Fibroblast of lung (primary cell): ENCODE data around the gene ASAP3. TPM values are rescaled to one million over a fixed set of nuclear protein-coding genes. Genes with fewer than 3 reads are reported as not detected.

Source experiments
- DNase-seq, 2 donors: peaks; one replicate each; pipeline versions ENCODE4 v3.0.0 to v3.0.0-alpha.2; 2010; ENCODE audit warnings: low read depth in 2 of 2
- H2AFZ ChIP-seq: 2 replicates; pipeline ENCODE4 v1.5.1; 2012; ENCODE audit warnings: low read length, control low read depth, inconsistent platforms
- H3K27ac ChIP-seq: 2 replicates; pipeline ENCODE4 v1.5.1; 2011; ENCODE audit warnings: low read length, control low read depth; ENCODE audit not compliant: insufficient read depth
- H3K27me3 ChIP-seq: 2 replicates; pipeline ENCODE4 v1.5.1; 2011; ENCODE audit warnings: mild to moderate bottlenecking, low read length; ENCODE audit not compliant: control insufficient read depth, insufficient read depth
- H3K36me3 ChIP-seq: 2 replicates; pipeline ENCODE4 v1.5.1; 2011; ENCODE audit warnings: low read length; ENCODE audit not compliant: control insufficient read depth, insufficient read depth
- H3K4me1 ChIP-seq: 2 replicates; pipeline ENCODE4 v1.5.1; 2011; ENCODE audit warnings: low read length; ENCODE audit not compliant: control insufficient read depth, insufficient read depth; ENCODE audit errors: extremely low read depth
- H3K4me2 ChIP-seq: 2 replicates; pipeline ENCODE4 v1.5.1; 2011; ENCODE audit warnings: low read length, control low read depth; ENCODE audit not compliant: insufficient read depth; ENCODE audit errors: extremely low read depth
- H3K4me3 ChIP-seq, 4 experiments: fragments of 200-600 bp in 1 of 4; sonication (generic) in 1 of 4; replicated peaks in 1 of 4; 2 replicates each; pipeline ENCODE4 v1.5.1; 2011 to 2016; ENCODE audit warnings: low read length in 4 of 4, low read depth in 3 of 4, mild to moderate bottlenecking in 3 of 4, control low read depth in 2 of 4, inconsistent platforms in 1 of 4, mixed read lengths in 1 of 4; ENCODE audit not compliant: insufficient read depth in 1 of 4; ENCODE audit errors: control extremely low read depth in 1 of 4
- H3K79me2 ChIP-seq: 2 replicates; pipeline ENCODE4 v1.5.1; 2012; ENCODE audit warnings: mild to moderate bottlenecking, low read length, inconsistent platforms; ENCODE audit not compliant: control insufficient read depth, insufficient read depth
- H3K9ac ChIP-seq: 2 replicates; pipeline ENCODE4 v1.5.1; 2011; ENCODE audit warnings: mild to moderate bottlenecking, low read length, control low read depth; ENCODE audit not compliant: insufficient read depth
- H3K9me3 ChIP-seq: 2 replicates; pipeline ENCODE4 v1.5.1; 2012; ENCODE audit warnings: low read depth, low read length; ENCODE audit not compliant: control insufficient read depth, insufficient read depth
- H4K20me1 ChIP-seq: 2 replicates; pipeline ENCODE4 v1.5.1; 2011; ENCODE audit warnings: low read length; ENCODE audit not compliant: control insufficient read depth, insufficient read depth; ENCODE audit errors: extremely low read depth
- CTCF ChIP-seq, 2 donors: IDR thresholded peaks in 1 of 2; conservative IDR thresholded peaks in 1 of 2; 1 replicate in 1 of 2; 2 replicates in 1 of 2; pipeline ENCODE4 v1.5.1; 2011 to 2012; ENCODE audit warnings: low read length in 2 of 2, control low read depth in 1 of 2, inconsistent platforms in 1 of 2, low read depth in 1 of 2, mild to moderate bottlenecking in 1 of 2
- EZH2 ChIP-seq: IDR thresholded peaks from 2 replicates; pipeline ENCODE4 v1.5.1; 2012; ENCODE audit warnings: low read length, control low read depth, mild to moderate bottlenecking; ENCODE audit errors: missing control alignments
- polyA plus RNA-seq, 2 donors: library from polyadenylated mRNA; depleted of rRNA in 1 of 2; stranded (reverse) in 1 of 2; unstranded in 1 of 2; fragments of >200 nt; gene quantifications; 2 replicates each; pipeline ENCODE4 v1.2.1, GENCODE V29; 2011 to 2012; ENCODE audit warnings: missing spikeins in 1 of 2
- total RNA-seq: library from RNA; depleted of rRNA; stranded (reverse); fragments of >200 nt; gene quantifications from 2 replicates; pipeline ENCODE4 v1.2.1, GENCODE V29; 2014

The ASAP3 gene
- total and polyA plus RNA-seq, 2 donors (not counting 1 experiment from before 2014, with no cell fraction given), result 14.2 to 73.2 TPM

- H3K36me3 ChIP-seq, result no peaks in the 10 kb centered on the region
- no peaks in the 10 kb centered on the region for H3K4me1 ChIP-seq
- TF ChIP-seq EZH2 (no peak), CTCF (conservative IDR thresholded peaks at IDR 0.05 in 1 of 2, IDR thresholded peaks at IDR 0.05 in 1 of 2; ENCODE audit: low read depth in 1 of 2, low read length in 2 of 2) (no peak)
Measured at GRCh38 chr1:23521588-23521987, 37.6 kb upstream of the ASAP3 start.

GRCh38 chr1:23517581-23517980 is 33.6 kb upstream of the ASAP3 start:
- H3K27ac ChIP-seq, result no peak overlapping the region
- H3K36me3 ChIP-seq, result no peaks in the 10 kb centered on the region
- no peak for TF ChIP-seq EZH2
- TF ChIP-seq CTCF (conservative IDR thresholded peaks at IDR 0.05 in 1 of 2, IDR thresholded peaks at IDR 0.05 in 1 of 2; ENCODE audit: low read depth in 1 of 2, low read length in 2 of 2), result no peak
- H3K4me3 ChIP-seq, result no peak overlapping the region
- H3K79me2 ChIP-seq, result no peaks in the 10 kb centered on the region
- H3K9ac ChIP-seq, result no peak overlapping the region
- H3K4me1 ChIP-seq, result no peaks in the 10 kb centered on the region
- H3K4me2 ChIP-seq, result no peak overlapping the region
- no peaks in the 10 kb centered on the region for H3K27me3 ChIP-seq
- no peak for DNase-seq
- H3K9me3 ChIP-seq, result no peaks in the 10 kb centered on the region
- H4K20me1 ChIP-seq, result no peaks in the 10 kb centered on the region
- no peak overlapping the region for H2AFZ ChIP-seq

More at GRCh38 chr1:23521588-23521987, 37.6 kb upstream of the ASAP3 start:
- no peaks in the 10 kb centered on the region for H3K79me2 ChIP-seq
- no peak overlapping the region for H3K27ac ChIP-seq
- no peaks in the 10 kb centered on the region for H3K9me3 ChIP-seq
- H4K20me1 ChIP-seq, result no peaks in the 10 kb centered on the region
- DNase-seq, result no peak
- no peak overlapping the region for H2AFZ ChIP-seq
- no peak overlapping the region for H3K4me2 ChIP-seq
- no peak overlapping the region for H3K4me3 ChIP-seq
- no peak overlapping the region for H3K9ac ChIP-seq
- no peaks in the 10 kb centered on the region for H3K27me3 ChIP-seq

GRCh38 chr1:23515905-23516304 is 31.9 kb upstream of the ASAP3 start:
- H3K9me3 ChIP-seq, result no peaks in the 10 kb centered on the region
- H4K20me1 ChIP-seq, result no peaks in the 10 kb centered on the region
- H2AFZ ChIP-seq, result no peak overlapping the region
- H3K4me2 ChIP-seq, result no peak overlapping the region
- H3K36me3 ChIP-seq, result no peaks in the 10 kb centered on the region
- H3K79me2 ChIP-seq, result no peaks in the 10 kb centered on the region
- TF ChIP-seq CTCF (conservative IDR thresholded peaks at IDR 0.05 in 1 of 2, IDR thresholded peaks at IDR 0.05 in 1 of 2; ENCODE audit: low read depth in 1 of 2, low read length in 2 of 2), result no peak
- no peak for TF ChIP-seq EZH2
- H3K27ac ChIP-seq, result no peak overlapping the region
- H3K9ac ChIP-seq, result no peak overlapping the region
- no peaks in the 10 kb centered on the region for H3K27me3 ChIP-seq
- H3K4me1 ChIP-seq, result no peaks in the 10 kb centered on the region
- no peak for DNase-seq
- no peak overlapping the region for H3K4me3 ChIP-seq
